Stimulated activated effector memory CD8-positive, alpha-beta T cell treated with anti-CD3 and anti-CD28 coated beads, Interleukin-12 subunit alpha, Interleukin-12 subunit beta, amount 100 ng/mL, for 72 hours (primary cell): ENCODE measurements around the gene FBXL14.
"Not testable (repeated sequence)": the region's sequence is repeated elsewhere in the genome, so short reads cannot be mapped to it uniquely, and the experiment has no call there.

Source experiments
- ATAC-seq: fragments of 150-1000 bp; cut with Tn5 transposase; 2 replicates; pipeline ENCODE4 v1.10.0; 2021
- DNase-seq, 2 donors: peaks; one replicate each; pipeline ENCODE4 v3.0.0; 2021 to 2022; ENCODE audit warnings: low spot score in 2 of 2
- H3K27ac Mint-ChIP-seq: one replicate; pipeline ENCODE4 v1.8.0; 2022; ENCODE audit warnings: mild to moderate bottlenecking, mixed read lengths
- H3K36me3 Mint-ChIP-seq: one replicate; pipeline ENCODE4 v1.8.0; 2022; ENCODE audit warnings: mild to moderate bottlenecking, mixed read lengths
- H3K4me1 Mint-ChIP-seq: one replicate; pipeline ENCODE4 v1.8.0; 2022; ENCODE audit warnings: mixed read lengths
- H3K4me3 Mint-ChIP-seq: one replicate; pipeline ENCODE4 v1.8.0; 2022; ENCODE audit warnings: mild to moderate bottlenecking, mixed read lengths
- H3K9me3 Mint-ChIP-seq: one replicate; pipeline ENCODE4 v1.8.0; 2022; ENCODE audit warnings: mixed read lengths

FBXL14 gene

GRCh38 chr12:1607940-1608712, 13.7 kb upstream of the FBXL14 start:
- H3K9me3 Mint-ChIP-seq = no peaks in the 10 kb centered on the region
- H3K4me3 Mint-ChIP-seq = no peak overlapping the region
- H3K4me1 Mint-ChIP-seq = peaks cover 25% of the 10 kb centered on the region
- no peak overlapping the region for H3K27ac Mint-ChIP-seq
- H3K36me3 Mint-ChIP-seq = peaks cover 5% of the 10 kb centered on the region
- DNase-seq (no peak), ATAC-seq (no peak)

GRCh38 chr12:1606021-1606622, 11.7 kb upstream of the FBXL14 start:
- ATAC-seq (peak; percentile 72), DNase-seq (peak; percentile 45 to 66)
- Mint-ChIP-seq H3K9me3 (no peaks in the 10 kb centered on the region), H3K27ac (peak overlapping the region; percentile 71), H3K4me1 (peaks cover 39% of the 10 kb centered on the region), H3K36me3 (peaks cover 5% of the 10 kb centered on the region), H3K4me3 (peak overlapping the region; percentile 72)

GRCh38 chr12:1605129-1606020, 11.0 kb upstream of the FBXL14 start:
- Mint-ChIP-seq H3K4me3 (peak overlapping the region; percentile 72), H3K27ac (peak overlapping the region; percentile 71), H3K4me1 (peaks cover 47% of the 10 kb centered on the region), H3K36me3 (peaks cover 5% of the 10 kb centered on the region), H3K9me3 (no peaks in the 10 kb centered on the region)
- DNase-seq = peak; percentile 32 to 70
- peak; percentile 75 for ATAC-seq

GRCh38 chr12:1604464-1604863, 10.1 kb upstream of the FBXL14 start:
- H3K4me3 Mint-ChIP-seq = peak overlapping the region; percentile 72
- no peak for DNase-seq
- no peak for ATAC-seq
- peaks cover 5% of the 10 kb centered on the region for H3K36me3 Mint-ChIP-seq
- peak overlapping the region; percentile 71 for H3K27ac Mint-ChIP-seq
- H3K9me3 Mint-ChIP-seq = no peaks in the 10 kb centered on the region
- peaks cover 47% of the 10 kb centered on the region for H3K4me1 Mint-ChIP-seq

- H3K27ac Mint-ChIP-seq = peak overlapping the region; percentile 97
- DNase-seq = no peak
- no peak for ATAC-seq
- H3K4me1 Mint-ChIP-seq = peaks cover 47% of the 10 kb centered on the region
- peak overlapping the region; percentile 82 for H3K4me3 Mint-ChIP-seq
- no peaks in the 10 kb centered on the region for H3K9me3 Mint-ChIP-seq
- peaks cover 5% of the 10 kb centered on the region for H3K36me3 Mint-ChIP-seq
Observed at GRCh38 chr12:1603269-1603993, 9.1 kb upstream of the FBXL14 start.

GRCh38 chr12:1602706-1603105, 8.3 kb upstream of the FBXL14 start:
- not testable (repeated sequence) for ATAC-seq, DNase-seq, H3K36me3 Mint-ChIP-seq, H3K9me3 Mint-ChIP-seq
- peaks cover 47% of the 10 kb centered on the region for H3K4me1 Mint-ChIP-seq
- H3K4me3 Mint-ChIP-seq = peak overlapping the region; percentile 82
- H3K27ac Mint-ChIP-seq = peak overlapping the region; percentile 97

GRCh38 chr12:1598757-1599156, 4.4 kb upstream of the FBXL14 start:
- Mint-ChIP-seq H3K4me1 (peaks cover 33% of the 10 kb centered on the region), H3K36me3 (peaks cover 11% of the 10 kb centered on the region), H3K4me3 (no peak overlapping the region), H3K27ac (no peak overlapping the region), H3K9me3 (no peaks in the 10 kb centered on the region)
- DNase-seq (no peak), ATAC-seq (no peak)

GRCh38 chr12:1595690-1596347, 1.4 kb upstream of the FBXL14 start:
- peak overlapping the region; percentile 94 for H3K27ac Mint-ChIP-seq
- H3K4me3 Mint-ChIP-seq = peak overlapping the region; percentile 83
- ATAC-seq = no peak
- H3K4me1 Mint-ChIP-seq = peaks cover 40% of the 10 kb centered on the region
- no peaks in the 10 kb centered on the region for H3K9me3 Mint-ChIP-seq
- DNase-seq = no peak
- peaks cover 38% of the 10 kb centered on the region for H3K36me3 Mint-ChIP-seq

GRCh38 chr12:1595026-1595561, 713 bp upstream of the FBXL14 start:
- no peak for DNase-seq
- peak overlapping the region; percentile 83 for H3K4me3 Mint-ChIP-seq
- H3K36me3 Mint-ChIP-seq = peaks cover 42% of the 10 kb centered on the region
- H3K27ac Mint-ChIP-seq = peak overlapping the region; percentile 94
- no peaks in the 10 kb centered on the region for H3K9me3 Mint-ChIP-seq
- H3K4me1 Mint-ChIP-seq = peaks cover 42% of the 10 kb centered on the region
- ATAC-seq = no peak

GRCh38 chr12:1594006-1594260, 448 bp downstream of the FBXL14 start:
- no peak overlapping the region for H3K27ac Mint-ChIP-seq
- H3K9me3 Mint-ChIP-seq = no peaks in the 10 kb centered on the region
- H3K36me3 Mint-ChIP-seq = peaks cover 50% of the 10 kb centered on the region
- DNase-seq (peak in 1 of 2 donors; percentile 50), ATAC-seq (no peak)
- peak overlapping the region; percentile 83 for H3K4me3 Mint-ChIP-seq
- peaks cover 43% of the 10 kb centered on the region for H3K4me1 Mint-ChIP-seq

GRCh38 chr12:1593174-1594005, 991 bp downstream of the FBXL14 start:
- DNase-seq (peak; percentile 33 to 79), ATAC-seq (peak; percentile 42)
- H3K4me1 Mint-ChIP-seq = peaks cover 49% of the 10 kb centered on the region
- H3K4me3 Mint-ChIP-seq = peak overlapping the region; percentile 83
- peaks cover 52% of the 10 kb centered on the region for H3K36me3 Mint-ChIP-seq
- peak overlapping the region; percentile 92 for H3K27ac Mint-ChIP-seq
- H3K9me3 Mint-ChIP-seq = no peaks in the 10 kb centered on the region

GRCh38 chr12:1592444-1593173, 1.8 kb downstream of the FBXL14 start:
- H3K4me1 Mint-ChIP-seq = peaks cover 56% of the 10 kb centered on the region
- ATAC-seq (peak; percentile 61), DNase-seq (peak; percentile 34 to 82)
- peak overlapping the region; percentile 92 for H3K27ac Mint-ChIP-seq
- H3K9me3 Mint-ChIP-seq = no peaks in the 10 kb centered on the region
- H3K36me3 Mint-ChIP-seq = peaks cover 57% of the 10 kb centered on the region
- peak overlapping the region; percentile 83 for H3K4me3 Mint-ChIP-seq

- H3K4me1 Mint-ChIP-seq = peaks cover 58% of the 10 kb centered on the region
- ATAC-seq = no peak
Observed at GRCh38 chr12:1591543-1591942, 2.8 kb downstream of the FBXL14 start.

More at GRCh38 chr12:1591543-1591942, 2.8 kb downstream of the FBXL14 start:
- Mint-ChIP-seq H3K4me3 (peak overlapping the region; percentile 83), H3K9me3 (no peaks in the 10 kb centered on the region), H3K27ac (peak overlapping the region; percentile 92), H3K36me3 (peaks cover 67% of the 10 kb centered on the region)
- DNase-seq = no peak
